ENCODE measurements around the gene IGIP. TPM values are rescaled to one million over a fixed set of nuclear protein-coding genes. Genes with fewer than 3 reads are reported as not detected.

IGIP gene
- total and polyA plus RNA-seq, 2 donors from 2014 or later: 13.2 to 15.5 TPM

- Histone ChIP-seq H3K4me3 (ENCODE audit: low read length in 3 of 3) (no peak overlapping the region), H3K27me3 (ENCODE audit: control insufficient read depth, insufficient read depth, low read length) (no peaks in the 10 kb centered on the region), H3K9me3 (ENCODE audit: control insufficient read depth in 2 of 3, insufficient read depth in 1 of 3, low read length in 3 of 3) (no peaks in the 10 kb centered on the region), H3K9ac (ENCODE audit: low read length in 3 of 3) (no peak overlapping the region), H3K36me3 (ENCODE audit: control insufficient read depth in 2 of 3, insufficient read depth in 3 of 3, low read length in 3 of 3) (no peaks in the 10 kb centered on the region), H3K27ac (ENCODE audit: low read depth in 2 of 2, low read length in 2 of 2) (no peak overlapping the region), H3K4me1 (ENCODE audit: control insufficient read depth in 2 of 3, insufficient read depth in 2 of 3, low read depth in 1 of 3, low read length in 3 of 3) (peaks cover 0 to 36% (median 22%) of the 10 kb centered on the region in 3 donors)
- no peak for TF ChIP-seq CTCF (IDR thresholded peaks at IDR 0.05; ENCODE audit: borderline replicate concordance, extremely low read depth, insufficient read depth)
- FAIRE-seq: no peak
- no peak for DNase-seq
- intact Hi-C loops (cut with DNase I): no loop called here
Measured at GRCh38 chr5:140142246-140142645, 16.5 kb downstream of the IGIP start.

DNA sequence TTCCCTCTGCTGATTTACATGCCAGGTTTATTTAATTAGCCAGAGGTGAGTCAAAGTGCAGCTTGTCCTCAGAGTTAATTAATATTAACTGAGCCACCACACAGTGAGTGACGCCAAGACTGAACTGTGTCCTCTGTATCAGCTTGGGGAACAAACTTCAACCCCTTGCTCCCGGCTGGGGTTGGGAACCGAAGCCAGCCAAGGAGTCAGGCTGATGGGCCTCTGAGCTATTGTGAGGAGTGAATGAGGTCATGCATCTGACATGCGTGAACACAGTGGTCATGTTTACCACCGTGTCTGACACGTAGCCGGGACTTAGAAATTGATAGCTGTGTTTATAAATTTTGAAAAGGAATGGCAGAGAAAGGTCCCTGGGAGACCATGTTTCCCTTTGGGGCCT, 17.1 kb downstream of the IGIP start:
- H3K27me3 ChIP-seq (ENCODE audit: control insufficient read depth, insufficient read depth, low read length): peaks cover 3% of the 10 kb centered on the region
- H3K36me3 ChIP-seq (ENCODE audit: control insufficient read depth in 2 of 3, insufficient read depth in 3 of 3, low read length in 3 of 3): no peaks in the 10 kb centered on the region
- H3K9ac ChIP-seq (ENCODE audit: low read length in 3 of 3): no peak overlapping the region
- H3K27ac ChIP-seq (ENCODE audit: low read depth in 2 of 2, low read length in 2 of 2): no peak overlapping the region
- intact Hi-C loops (cut with DNase I): no loop called here
- FAIRE-seq (no peak), DNase-seq (no peak)
- no peaks in the 10 kb centered on the region for H3K9me3 ChIP-seq (ENCODE audit: control insufficient read depth in 2 of 3, insufficient read depth in 1 of 3, low read length in 3 of 3)
- no peak for TF ChIP-seq CTCF (IDR thresholded peaks at IDR 0.05; ENCODE audit: borderline replicate concordance, extremely low read depth, insufficient read depth)
- peaks cover 0 to 30% (median 22%) of the 10 kb centered on the region in 3 donors for H3K4me1 ChIP-seq (ENCODE audit: control insufficient read depth in 2 of 3, insufficient read depth in 2 of 3, low read depth in 1 of 3, low read length in 3 of 3)
- no peak overlapping the region for H3K4me3 ChIP-seq (ENCODE audit: low read length in 3 of 3)

GRCh38 chr5:140143521-140144258, 18.0 kb downstream of the IGIP start:
- Histone ChIP-seq H3K27me3 (ENCODE audit: control insufficient read depth, insufficient read depth, low read length) (peaks cover 3% of the 10 kb centered on the region), H3K4me3 (ENCODE audit: low read length in 3 of 3) (no peak overlapping the region), H3K36me3 (ENCODE audit: control insufficient read depth in 2 of 3, insufficient read depth in 3 of 3, low read length in 3 of 3) (no peaks in the 10 kb centered on the region), H3K4me1 (ENCODE audit: control insufficient read depth in 2 of 3, insufficient read depth in 2 of 3, low read depth in 1 of 3, low read length in 3 of 3) (peaks cover 0 to 30% (median 22%) of the 10 kb centered on the region in 3 donors), H3K9ac (ENCODE audit: low read length in 3 of 3) (no peak overlapping the region), H3K9me3 (ENCODE audit: control insufficient read depth in 2 of 3, insufficient read depth in 1 of 3, low read length in 3 of 3) (no peaks in the 10 kb centered on the region), H3K27ac (ENCODE audit: low read depth in 2 of 2, low read length in 2 of 2) (no peak overlapping the region)
- DNase-seq (no peak), FAIRE-seq (no peak)
- intact Hi-C loops (cut with DNase I): no loop called here
- TF ChIP-seq CTCF (IDR thresholded peaks at IDR 0.05; ENCODE audit: borderline replicate concordance, extremely low read depth, insufficient read depth): no peak
